HG02763 (cell line): ENCODE results near the gene DCHS1.
A peak's percentile ranks its signal among the peaks of the same experiment; 100 is the strongest.

Source experiments
- ATAC-seq: cut with Tn5 transposase; IDR thresholded peaks from one replicate; pipeline ENCODE4 v1.9.1; 2021; ENCODE audit warnings: mild to moderate bottlenecking, moderate library complexity; ENCODE audit not compliant: unreplicated experiment

The DCHS1 gene

GRCh38 chr11:6628526-6628925 lies 27.1 kb downstream of the DCHS1 start:
- ATAC-seq: no peak

GRCh38 chr11:6627762-6628241 lies 27.8 kb downstream of the DCHS1 start:
- peak; percentile 59 for ATAC-seq

DNA sequence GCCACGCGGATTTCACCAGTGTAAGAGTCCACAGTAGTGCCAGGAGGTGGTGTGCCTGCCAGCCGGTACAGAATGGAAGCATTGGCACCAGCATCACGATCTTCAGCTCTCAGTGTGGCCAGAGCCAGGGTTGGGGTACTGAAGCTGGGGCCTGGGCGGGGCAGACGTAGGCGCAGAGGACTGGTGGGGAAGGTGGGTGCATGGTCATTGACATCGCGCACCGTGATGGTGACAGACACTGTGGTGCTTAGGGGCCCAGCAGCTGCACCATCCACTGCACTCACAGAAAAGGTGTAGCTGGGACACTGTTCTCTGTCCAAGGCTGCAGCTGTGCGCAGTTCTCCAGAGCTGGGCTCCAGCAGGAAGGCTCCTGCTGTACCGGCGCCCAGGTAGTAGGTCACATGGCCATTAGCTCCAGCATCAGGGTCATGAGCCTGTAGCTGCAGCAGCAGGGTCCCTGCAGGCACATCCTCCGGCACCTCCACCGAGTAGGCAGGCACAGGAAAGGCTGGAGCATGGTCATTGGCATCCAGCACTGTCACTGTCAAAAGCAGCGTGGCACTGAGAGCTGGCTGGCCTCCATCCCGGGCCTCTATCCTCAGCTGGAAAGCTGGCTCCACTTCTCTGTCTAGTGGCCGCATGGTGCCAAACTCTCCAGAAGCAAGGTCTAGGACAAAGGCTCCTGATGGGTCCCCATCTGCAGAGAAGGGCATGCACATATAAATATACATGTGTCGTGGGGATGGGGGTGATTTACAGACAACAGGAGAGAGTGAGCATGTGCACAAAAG lies 28.4 kb downstream of the DCHS1 start:
- no peak for ATAC-seq

GRCh38 chr11:6625832-6626420 lies 29.7 kb downstream of the DCHS1 start:
- ATAC-seq: no peak

DNA sequence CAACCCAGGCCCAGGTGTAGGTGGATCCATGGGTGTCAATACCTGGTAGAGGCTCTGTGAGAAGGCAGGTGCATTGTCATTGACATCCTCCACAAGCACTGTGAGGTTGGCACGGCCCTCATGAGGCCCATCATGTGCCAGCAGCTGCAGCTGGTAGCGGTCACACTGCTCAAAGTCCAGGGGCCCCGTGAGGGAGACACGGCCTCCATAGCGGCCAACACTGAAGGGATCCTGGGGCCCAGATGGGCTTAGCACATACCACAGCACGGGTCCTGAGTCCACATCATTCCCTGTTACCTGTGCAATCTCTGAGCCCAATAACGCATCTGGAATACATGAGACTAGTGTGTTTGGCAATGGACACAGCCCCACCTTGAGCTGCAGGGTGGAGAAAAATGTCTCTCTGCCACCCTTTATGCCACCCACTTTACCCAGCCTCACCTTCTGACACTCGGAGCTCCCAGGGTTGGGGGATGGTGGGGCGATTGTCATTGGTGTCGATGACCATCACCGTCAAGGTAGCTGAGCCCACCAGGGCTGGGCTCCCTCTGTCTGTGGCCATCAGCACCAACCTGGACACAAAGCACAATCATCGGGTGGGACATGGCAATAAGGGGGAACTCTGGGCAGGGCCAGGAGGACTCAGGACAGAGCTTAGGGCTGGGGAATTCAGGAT lies 30.3 kb downstream of the DCHS1 start:
- no peak for ATAC-seq

- no peak for ATAC-seq
These were observed 31.9 kb downstream of the DCHS1 start for GRCh38 chr11:6623391-6624363.

GRCh38 chr11:6622261-6623171 lies 33.1 kb downstream of the DCHS1 start:
- ATAC-seq: no peak

GRCh38 chr11:6621711-6622211 lies 33.8 kb downstream of the DCHS1 start:
- ATAC-seq: no peak

GRCh38 chr11:6620636-6621035 lies 35.0 kb downstream of the DCHS1 start:
- ATAC-seq: no peak

GRCh38 chr11:6619004-6619745 lies 36.4 kb downstream of the DCHS1 start, which contains the start of gene TPP1:
TSS of gene TPP1 (minus strand) at chr11:6619422. CDS start at chr11:6619400, 22 bp downstream.
- ATAC-seq: peak; percentile 98

GRCh38 chr11:6618117-6619003 lies 37.2 kb downstream of the DCHS1 start:
- ATAC-seq: peak; percentile 6

DNA sequence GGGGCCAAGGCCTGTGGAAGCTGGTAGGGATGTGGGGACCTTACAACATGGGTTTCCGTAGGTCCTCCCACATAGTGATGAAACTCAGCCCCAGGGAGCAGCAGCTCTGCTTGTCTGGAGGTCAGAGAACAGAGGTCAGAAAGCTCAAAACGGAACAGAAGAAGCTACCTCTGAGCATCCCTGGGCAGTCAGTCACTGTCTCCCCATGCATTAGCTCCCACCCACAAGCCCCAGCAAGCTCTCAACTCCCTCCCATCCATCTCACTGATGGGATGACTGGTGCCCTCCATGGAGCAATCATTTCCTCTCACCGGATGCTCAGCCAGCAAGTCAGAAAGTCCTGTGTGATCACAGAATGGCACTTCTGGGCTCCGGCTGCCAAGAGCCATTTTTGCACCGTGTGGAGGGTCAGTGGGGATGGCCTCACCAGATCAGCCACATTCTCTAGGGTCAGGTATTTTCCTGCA lies 38.3 kb downstream of the DCHS1 start:
- ATAC-seq: no peak

GRCh38 chr11:6616596-6617250 lies 38.9 kb downstream of the DCHS1 start:
- ATAC-seq: no peak

DNA sequence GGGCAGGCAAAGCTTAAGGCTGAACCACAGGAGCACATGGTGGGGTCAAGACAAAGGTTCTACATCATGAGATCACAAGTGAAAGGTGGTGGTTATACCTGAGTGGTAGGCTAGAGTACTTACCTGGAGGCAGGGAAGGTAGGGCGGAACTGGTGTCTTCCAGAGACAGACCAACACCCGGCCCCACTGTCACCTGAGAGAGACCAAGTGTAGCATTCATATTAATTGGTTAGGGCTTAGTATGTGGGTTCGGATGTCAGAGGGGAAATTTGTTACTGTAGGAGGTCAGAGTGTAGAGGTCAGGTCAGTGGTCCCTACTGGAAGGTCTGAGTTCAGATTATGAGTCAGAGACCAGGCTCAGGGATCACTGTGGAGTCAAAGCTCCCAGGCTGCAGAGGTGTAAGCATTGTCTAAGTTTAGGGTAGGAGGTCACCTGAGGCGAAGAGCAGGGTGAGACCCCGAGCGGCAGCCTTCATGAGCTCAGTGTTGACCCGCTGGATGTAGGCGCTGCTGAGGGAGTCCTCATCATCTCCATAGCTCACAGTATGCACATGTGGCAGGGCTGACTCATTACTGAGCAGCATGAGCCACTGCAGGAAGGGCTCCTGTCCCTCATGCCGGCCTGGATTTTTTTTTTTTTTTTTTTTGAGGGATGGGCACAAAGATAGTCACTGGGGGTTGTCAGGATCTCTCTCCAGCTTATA lies 39.6 kb downstream of the DCHS1 start:
- no peak for ATAC-seq

DNA sequence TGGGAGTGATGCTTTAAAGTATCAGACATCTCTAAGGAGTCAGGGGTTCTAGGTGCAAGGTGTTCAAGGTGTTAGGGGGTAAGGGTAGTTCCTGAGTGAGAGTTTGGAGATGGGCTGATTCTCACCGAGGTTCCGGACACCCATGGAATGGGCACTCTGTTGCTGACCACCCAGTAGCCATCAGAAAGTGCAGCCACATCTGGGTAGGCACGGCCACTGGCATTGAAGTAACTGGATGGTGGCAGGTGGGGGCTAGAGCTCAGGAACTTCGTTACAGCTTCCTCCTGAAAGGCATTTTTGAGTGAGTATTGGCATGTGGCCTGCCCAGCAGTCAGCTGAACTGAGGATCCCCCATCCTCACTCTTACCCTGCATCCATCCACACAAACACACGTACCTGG lies 40.6 kb downstream of the DCHS1 start:
- ATAC-seq: no peak

DNA sequence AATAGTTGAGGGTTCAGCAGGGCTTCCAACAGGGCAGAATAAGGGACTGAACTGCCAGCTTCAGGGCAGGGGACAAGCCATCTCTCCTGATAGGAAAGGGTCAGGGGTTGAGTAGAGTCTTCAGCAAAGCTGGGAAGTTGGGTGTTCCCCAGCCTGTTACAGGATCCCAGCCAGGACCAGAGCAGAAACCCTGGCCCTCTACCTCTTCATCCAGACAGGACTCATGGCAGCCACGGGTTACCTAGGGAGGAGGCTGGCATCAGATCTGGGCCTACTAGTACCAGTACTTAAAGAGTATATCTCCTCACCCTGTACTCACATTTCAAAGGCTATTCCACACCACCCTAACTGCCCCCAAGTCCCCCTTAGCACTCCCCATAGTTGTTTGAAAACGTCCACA lies 41.2 kb downstream of the DCHS1 start:
- no peak for ATAC-seq
